ENCODE results near the gene ASH1L.
A peak's percentile ranks its signal among the peaks of the same experiment; 100 is the strongest.
"Not testable (repeated sequence)": the region's sequence is repeated elsewhere in the genome, so short reads cannot be mapped to it uniquely, and the experiment has no call there.

Gene ASH1L

GRCh38 chr1:155437405-155437804, 125.2 kb downstream of the ASH1L start:
- DNase-seq = no peak

GRCh38 chr1:155433831-155434389, 128.7 kb downstream of the ASH1L start:
- not testable (repeated sequence) for DNase-seq

- not testable (repeated sequence) for DNase-seq
Observed at GRCh38 chr1:155433128-155433830, 129.3 kb downstream of the ASH1L start.

GRCh38 chr1:155424091-155424490, 138.5 kb downstream of the ASH1L start:
- DNase-seq = no peak

- DNase-seq = no peak
Observed at GRCh38 chr1:155420788-155421187, 141.8 kb downstream of the ASH1L start.

- DNase-seq = not testable (repeated sequence)
Observed at GRCh38 chr1:155411840-155412239, 150.8 kb downstream of the ASH1L start.

- DNase-seq = no peak
Observed at GRCh38 chr1:155410931-155411330, 151.7 kb downstream of the ASH1L start.

GRCh38 chr1:155396874-155397476, 165.6 kb downstream of the ASH1L start:
- no peak for DNase-seq

GRCh38 chr1:155392898-155393411, 169.6 kb downstream of the ASH1L start:
- no peak for DNase-seq

- DNase-seq = no peak
Observed at GRCh38 chr1:155389826-155390225, 172.8 kb downstream of the ASH1L start.

GRCh38 chr1:155385836-155386235, 176.8 kb downstream of the ASH1L start:
- not testable (repeated sequence) for DNase-seq

GRCh38 chr1:155383406-155383805, 179.2 kb downstream of the ASH1L start:
- no peak for DNase-seq

GRCh38 chr1:155379631-155380090, 182.9 kb downstream of the ASH1L start:
- no peak for DNase-seq

- DNase-seq = no peak
Observed at GRCh38 chr1:155379180-155379579, 183.4 kb downstream of the ASH1L start.

GRCh38 chr1:155360051-155360450, 202.6 kb downstream of the ASH1L start:
- DNase-seq = no peak

- no peak for DNase-seq
Observed at GRCh38 chr1:155352631-155353030, 210.0 kb downstream of the ASH1L start.

- DNase-seq = no peak
Observed at GRCh38 chr1:155342842-155343241, 219.8 kb downstream of the ASH1L start.

- DNase-seq = no peak
Observed at GRCh38 chr1:155339515-155340097, 223.0 kb downstream of the ASH1L start.

- no peak for DNase-seq
Observed at GRCh38 chr1:155334962-155335361, 227.6 kb downstream of the ASH1L start.

- peak; percentile 53 for DNase-seq
Observed at GRCh38 chr1:155329980-155330598, 232.5 kb downstream of the ASH1L start.

- not testable (repeated sequence) for DNase-seq
Observed at GRCh38 chr1:155328856-155329255, 233.7 kb downstream of the ASH1L start.

- no peak for DNase-seq
Observed at GRCh38 chr1:155327981-155328380, 234.6 kb downstream of the ASH1L start.

GRCh38 chr1:155326631-155327037, 236.0 kb downstream of the ASH1L start:
- no peak for DNase-seq

Measured in NCI-H510A treated with DMSO at 0.1 percent for 48 hours (cell line).